Activated T-cell treated with anti-CD3 and anti-CD28 coated beads for 4 hours (primary cell): ENCODE results near the gene IL17B.

Experiments
- DNase-seq: peaks from one replicate; pipeline ENCODE4 v3.0.0-alpha.2; 2020

IL17B gene

DNA sequence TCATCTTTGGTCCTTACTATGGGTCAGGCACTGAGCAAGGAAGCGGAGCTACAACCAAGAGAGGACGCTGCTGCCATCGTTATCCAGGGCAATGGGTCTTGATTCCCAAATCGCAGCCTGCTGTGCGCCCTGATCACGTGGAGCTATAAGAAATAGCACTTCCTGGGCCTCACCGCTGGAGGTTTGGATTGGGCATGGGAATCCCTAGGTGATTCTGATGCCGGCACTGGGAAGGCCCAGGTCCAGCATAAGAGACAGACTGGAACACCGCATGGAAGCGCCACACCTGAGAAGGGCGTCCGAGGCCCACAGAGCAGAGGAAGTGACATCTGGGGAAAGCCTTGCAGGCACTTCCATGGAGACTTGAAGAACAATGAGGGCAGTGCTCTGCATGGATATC lies 3.0 kb downstream of the IL17B start:
- DNase-seq, result no peak

DNA sequence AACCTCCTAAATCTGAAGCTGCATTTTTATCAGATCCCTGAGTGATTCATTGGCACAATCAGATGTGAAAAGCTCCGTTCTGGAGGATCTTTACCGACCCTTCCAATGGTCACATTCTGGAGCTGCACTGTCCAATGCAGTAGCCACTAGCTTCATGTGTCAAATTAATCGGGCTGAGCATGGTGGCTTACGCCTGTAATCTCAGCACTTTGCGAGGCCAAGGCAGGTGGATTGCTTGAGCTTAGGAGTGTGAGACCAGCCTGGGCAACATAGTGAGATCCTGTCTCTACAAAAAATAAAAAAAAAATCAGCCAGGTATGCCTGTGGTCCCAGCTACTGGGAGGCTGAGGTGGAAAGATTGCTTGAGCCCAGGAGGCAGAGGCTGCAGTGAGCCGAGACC lies 3.7 kb downstream of the IL17B start:
- no peak for DNase-seq

DNA sequence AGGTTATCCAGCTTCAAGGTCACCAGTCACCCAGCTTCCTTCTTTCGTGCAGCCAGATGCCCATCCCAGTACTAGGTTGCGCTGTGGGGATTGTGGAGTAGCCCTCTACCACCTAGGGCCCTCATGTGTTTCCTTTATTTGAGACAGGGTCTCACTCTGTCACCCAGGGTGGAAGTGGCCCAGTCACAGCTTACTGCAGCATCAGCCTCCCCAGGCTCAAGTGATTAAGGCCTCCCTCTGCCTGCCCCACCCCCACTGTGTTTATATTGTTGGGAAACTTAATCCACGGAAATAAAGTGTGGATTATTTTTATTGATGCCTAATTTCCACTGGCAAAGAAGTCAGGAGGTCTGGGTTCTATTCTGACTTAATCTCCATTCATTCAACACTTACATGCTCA lies 4.3 kb downstream of the IL17B start:
- DNase-seq, result no peak

DNA sequence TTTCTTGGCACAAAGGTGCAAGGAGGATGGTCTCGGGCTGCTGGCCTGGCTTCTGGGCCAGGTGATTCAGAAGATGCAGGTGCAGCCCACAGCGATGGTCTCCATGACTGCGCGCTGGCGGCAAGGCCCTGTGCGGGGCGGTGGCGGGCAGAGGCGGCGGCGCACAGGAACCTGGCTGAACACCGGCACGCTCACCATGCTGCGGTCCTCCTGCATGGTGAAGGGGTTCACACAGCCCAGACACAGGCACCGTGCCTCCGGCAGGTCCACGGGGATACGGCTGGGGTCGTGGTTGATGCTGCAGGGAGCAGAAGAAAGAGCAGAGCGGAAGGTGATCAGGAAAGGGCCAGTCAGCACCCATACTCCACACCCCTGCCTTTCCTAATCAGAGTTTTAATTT lies 4.8 kb downstream of the IL17B start:
- no peak for DNase-seq

DNA sequence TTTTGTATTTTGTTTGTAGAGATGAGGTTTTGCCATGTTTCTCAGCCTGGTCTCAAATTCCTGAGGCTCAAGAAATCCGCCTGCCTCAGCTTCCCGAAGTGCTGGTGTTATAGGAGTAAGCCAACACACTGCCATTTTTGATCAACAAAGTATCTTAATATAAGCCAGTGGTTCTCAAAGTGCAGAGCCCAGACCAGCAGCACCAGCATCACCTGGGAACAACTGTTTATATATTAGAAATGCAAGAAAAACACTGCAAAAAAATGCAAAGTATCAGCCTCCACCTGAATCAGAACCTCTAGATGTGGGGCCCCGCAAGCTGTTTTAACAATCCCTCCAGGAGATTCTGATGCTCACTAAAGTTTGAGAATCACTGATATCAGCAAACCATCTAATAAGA lies 6.2 kb downstream of the IL17B start:
- no peak for DNase-seq

DNA sequence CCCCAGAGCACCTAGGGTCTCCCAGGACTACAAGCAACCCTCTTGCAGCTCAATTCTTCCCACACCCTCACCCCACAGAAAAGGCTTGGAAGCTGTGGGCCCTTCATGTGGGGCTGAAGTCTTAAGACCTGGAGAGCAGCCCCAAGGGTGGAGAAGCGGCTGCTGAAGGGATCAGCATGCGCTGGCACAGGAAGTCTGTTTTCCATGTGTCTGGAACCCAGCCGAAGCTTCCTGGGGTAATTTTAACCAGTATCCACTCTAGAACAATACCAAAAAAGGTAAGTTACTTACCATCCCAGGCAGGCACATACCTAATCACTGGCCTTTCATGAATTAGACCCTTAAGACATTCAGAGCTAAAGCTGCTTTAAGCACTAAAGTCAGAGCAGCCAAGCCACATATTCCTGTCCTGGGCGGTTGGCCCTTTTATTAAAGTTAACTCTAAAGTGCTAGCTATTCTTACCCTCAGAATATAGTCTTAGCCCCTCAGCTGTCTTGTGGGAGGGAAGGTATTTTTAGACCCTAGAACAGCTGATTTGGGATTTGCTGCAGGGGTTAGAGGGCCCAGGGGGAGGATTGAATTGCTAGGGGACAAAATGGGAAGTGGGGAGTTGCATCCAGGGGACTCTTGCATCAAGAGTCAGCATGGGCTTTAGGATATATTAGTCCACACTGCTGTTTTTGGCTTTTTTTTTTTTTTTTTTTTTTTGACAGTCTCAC lies 6.9 kb downstream of the IL17B start:
- no peak for DNase-seq

DNA sequence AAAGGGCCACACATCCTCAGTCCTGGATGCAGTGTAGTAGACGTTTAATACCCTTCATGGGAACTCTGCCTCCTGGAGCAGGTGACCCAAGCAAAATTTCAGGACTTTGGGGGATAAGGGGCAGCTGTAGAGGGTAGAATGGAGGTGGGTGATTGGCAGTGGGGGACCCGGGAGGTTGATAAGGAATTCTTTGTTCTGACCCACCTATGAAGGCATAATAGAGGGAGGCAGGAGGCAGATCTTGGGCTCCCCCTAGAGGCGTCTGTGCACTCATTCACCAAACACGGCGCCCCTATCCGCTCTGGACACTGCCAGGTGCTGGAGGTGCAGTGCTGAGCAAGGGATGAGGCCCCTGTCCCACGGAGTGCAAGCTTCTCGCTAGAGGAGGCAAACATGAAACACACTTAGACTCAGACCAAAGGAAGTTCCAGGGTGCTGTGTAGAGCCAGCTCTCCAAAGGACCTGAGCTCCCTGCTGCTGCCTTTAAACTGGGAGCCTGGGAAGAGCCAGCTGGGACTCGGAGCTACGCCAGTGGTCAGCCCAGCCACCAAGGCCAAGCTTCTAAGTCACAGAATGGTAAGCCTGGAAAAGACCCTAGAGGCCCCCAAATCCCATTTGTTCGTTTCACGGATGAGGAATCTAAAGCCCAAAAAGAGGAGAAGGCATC lies 7.7 kb downstream of the IL17B start:
- peak; percentile 63 for DNase-seq

DNA sequence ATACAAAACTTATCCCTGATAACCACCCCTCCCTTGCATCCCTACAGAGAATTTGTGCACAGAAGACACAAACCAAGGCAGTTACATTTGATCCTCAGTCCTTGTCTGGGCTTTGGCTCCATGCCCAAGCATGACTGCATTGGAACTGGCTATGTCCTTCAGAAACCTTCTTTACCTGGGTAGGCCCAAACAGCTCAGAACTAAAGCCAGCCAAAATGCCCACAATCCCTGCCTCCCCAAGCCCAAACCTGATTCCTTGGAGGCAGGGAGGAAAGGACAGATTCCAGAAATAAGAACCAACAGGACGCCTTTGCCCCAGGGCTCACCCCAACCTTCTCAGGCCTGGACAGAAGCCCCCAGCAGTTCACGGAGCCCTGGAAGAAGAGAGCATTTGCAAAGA lies 8.2 kb downstream of the IL17B start:
- no peak for DNase-seq

DNA sequence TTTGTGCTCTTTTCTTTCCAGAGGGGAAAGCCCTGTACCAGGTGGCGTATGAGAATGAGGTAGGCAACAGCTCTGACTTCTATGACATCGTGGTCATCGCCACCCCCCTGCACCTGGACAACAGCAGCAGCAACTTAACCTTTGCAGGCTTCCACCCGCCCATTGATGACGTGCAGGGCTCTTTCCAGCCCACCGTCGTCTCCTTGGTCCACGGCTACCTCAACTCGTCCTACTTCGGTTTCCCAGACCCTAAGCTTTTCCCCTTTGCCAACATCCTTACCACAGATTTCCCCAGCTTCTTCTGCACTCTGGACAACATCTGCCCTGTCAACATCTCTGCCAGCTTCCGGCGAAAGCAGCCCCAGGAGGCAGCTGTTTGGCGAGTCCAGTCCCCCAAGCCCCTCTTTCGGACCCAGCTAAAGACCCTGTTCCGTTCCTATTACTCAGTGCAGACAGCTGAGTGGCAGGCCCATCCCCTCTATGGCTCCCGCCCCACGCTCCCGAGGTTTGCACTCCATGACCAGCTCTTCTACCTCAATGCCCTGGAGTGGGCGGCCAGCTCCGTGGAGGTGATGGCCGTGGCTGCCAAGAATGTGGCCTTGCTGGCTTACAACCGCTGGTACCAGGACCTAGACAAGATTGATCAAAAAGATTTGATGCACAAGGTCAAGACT lies 11.0 kb downstream of the IL17B start:
- DNase-seq, result no peak

DNA sequence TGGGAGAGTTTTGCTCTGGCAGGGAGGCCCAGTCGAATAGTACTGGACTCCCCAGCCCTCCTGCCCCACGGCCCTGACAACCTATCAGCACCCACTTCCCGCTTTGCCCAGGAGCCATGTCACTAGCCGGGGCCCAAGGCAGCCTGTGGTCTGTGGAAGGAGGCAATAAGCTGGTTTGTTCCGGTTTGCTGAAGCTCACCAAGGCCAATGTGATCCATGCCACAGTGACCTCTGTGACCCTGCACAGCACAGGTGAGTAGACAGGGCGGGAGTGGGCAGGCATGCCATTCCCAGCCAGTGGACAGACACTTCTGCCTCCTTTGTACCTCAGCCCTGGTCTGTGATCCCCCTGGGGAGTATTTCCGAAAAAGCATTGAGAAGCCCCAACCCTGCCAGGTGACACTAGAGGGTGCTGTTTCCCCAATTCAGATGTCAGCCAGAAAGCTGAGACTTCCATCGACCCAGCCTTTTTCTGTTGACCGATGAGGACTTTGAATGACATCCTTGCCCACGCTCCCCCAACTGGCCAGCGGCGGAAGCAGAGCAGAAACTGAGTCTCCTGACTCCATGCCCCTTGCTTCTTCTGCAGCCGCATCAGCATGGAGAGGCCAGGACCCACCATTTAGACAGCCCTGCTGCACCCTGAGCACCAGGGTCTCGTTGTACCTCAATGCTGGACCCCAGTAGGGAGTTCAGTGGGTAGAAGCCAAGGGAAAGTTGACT lies 11.7 kb downstream of the IL17B start:
- DNase-seq, result peak; percentile 48

DNA sequence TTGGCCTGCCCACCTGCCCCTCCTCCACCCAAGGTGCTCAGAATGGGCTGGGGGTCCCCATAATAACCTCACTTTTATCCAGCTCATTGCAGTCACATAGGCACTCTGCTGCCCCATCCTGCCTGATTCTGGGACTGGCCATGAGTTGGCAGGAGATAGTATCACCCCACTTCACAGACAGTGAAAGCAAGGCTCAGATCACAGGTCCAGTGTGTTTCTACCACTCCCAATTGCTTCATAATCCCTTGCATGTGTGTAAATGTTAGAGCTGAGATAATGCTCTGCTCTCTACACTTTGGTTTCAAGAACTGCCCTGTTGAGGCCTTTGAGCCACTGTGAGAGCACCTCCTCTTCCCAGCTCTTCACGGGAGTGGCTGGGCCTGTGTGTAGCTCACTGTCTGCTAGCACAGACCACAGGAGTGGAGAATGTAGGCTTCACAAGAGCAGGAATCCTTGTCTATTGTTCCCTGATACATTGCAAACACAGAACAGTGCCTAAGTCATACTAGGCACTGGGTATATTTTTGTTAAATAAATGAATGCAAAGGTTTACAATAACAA lies 12.8 kb downstream of the IL17B start:
- no peak for DNase-seq

DNA sequence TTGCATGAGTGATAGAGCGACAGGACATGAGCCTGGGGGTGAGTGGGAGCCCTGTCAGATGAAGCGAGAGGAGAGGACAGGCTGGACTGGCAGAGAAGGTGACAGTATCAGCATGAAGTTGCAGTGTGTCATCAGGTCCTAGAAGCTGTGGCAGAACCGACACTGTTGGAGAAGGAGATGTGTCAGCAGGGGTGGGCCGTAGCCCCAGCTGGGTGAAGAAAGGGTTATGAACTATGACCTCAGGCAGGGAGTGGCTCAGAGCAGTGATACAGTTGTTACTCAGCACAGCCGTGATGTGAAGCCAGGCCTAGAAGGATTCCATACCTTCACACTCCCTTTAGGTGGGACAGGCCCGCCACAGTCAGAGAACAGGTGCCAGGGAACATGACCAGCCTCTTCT lies 13.7 kb downstream of the IL17B start:
- no peak for DNase-seq

DNA sequence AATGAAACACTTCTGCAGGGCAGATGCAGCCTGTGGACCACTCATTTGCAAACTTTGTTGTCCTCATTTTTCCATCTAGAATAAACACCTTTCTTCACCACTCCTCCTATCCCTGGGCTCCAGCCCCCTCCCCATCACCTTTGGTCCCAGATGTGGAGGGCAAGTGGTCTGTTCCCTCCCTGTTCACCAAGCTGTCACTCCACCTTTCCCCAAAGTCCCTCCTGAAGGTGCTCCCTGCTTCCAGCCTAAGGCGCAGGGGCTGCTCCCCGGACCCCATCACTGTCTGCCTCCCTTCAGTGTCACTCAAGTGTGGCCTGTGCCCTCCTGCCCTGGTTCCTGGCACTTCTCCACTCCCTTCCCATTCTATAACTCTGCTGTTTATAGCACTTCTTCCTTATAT lies 14.4 kb downstream of the IL17B start:
- DNase-seq, result no peak

DNA sequence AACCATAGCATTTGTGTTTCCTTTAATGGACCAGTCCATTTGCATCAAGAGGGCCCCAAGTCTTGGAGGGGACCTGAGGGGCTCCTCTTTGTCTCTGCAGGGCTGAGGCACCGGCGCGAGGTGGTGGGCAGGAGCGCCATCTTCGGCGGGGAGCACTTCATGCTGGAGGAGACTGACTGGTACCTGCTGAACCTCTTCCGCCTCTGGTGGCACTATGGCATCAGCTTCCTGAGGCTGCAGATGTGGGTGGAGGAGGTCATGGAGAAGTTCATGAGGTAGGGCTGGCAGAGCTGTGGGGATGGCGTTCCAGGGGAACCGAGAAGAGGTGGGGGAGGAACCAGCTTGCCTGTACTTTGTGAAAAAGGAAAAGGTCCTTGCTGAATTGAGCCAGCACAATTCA lies 15.2 kb downstream of the IL17B start:
- no peak for DNase-seq

DNA sequence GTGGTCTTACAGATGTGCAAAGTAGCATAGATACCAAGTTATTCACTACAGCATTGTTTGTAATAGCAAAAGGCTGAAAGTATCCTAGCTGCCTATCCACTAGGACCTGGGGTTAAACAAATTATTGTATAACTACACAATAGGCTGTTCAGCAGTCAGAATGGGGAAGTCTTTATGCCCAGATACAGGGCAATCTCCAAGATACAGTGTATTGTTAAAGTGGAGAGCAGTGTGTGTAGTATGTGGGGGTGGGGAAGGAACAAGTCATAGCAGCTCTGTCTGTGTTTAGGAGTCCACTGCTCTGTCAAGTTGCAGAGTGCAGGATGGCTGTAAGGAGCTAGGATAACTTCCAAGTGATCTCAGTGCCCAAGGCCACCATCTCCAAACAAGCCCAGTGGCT lies 15.7 kb downstream of the IL17B start:
- DNase-seq, result no peak

DNA sequence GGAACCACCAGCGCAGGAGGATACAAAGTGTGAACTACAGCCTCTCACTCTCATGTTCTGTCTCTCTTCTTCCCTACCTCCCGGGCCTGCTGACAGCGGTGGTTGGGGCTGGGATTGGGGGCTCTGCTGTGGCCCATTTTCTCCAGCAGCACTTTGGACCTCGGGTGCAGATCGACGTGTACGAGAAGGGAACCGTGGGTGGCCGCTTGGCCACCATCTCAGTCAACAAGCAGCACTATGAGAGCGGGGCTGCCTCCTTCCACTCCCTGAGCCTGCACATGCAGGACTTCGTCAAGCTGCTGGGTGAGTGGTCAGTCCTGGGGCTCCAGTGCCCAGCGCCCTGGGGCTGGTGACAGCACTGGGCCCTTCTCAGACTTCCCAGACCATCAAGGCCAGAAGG lies 16.6 kb downstream of the IL17B start:
- DNase-seq, result no peak

DNA sequence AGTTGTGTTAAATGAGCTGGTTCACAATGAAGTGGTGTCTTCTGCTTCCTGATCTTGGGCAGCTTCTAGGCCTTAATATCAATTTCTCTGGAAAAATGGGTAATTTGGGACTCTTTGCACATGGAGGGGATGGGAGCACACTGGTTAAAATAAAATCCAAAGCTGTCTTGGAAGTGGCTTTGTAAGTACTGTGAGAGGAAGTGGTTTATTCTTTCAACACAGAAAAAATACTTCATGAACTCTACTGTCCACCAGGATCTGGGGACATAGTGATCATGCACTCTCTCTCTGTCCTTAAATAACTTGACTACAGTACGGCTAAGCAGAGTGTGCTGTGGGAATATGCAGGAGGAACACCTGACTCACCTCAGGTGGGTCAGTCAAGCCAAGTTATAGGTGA lies 18.8 kb downstream of the IL17B start:
- DNase-seq, result no peak

DNA sequence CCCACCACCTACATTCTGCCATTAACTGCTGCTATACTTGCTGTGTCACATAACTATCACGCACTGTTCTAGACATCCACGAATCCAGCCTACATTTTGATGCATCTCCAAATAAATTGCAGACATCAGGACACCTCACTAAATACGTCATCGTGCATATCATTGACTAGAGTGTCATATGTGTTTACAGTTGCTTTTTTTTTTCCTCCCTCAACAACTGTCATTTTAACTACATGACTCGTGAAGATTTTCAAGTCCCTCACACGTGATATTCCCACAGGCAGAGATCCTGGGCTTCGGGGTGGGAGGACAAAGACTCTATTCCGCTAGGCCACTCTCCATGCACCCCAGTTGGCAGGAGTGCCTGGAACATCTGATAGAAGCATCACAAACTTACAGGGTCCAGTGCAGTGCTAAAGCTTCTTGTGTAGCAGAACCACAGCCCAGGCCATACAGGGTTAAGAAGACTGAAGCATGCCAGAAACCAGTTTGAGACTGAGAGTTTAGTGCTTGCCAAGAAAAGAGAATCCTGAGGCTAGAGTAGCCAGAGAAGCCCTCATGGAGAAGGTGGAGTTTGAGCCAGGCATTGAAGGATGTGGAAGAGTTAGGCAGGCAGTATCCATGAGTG lies 20.1 kb downstream of the IL17B start:
- DNase-seq, result no peak

DNA sequence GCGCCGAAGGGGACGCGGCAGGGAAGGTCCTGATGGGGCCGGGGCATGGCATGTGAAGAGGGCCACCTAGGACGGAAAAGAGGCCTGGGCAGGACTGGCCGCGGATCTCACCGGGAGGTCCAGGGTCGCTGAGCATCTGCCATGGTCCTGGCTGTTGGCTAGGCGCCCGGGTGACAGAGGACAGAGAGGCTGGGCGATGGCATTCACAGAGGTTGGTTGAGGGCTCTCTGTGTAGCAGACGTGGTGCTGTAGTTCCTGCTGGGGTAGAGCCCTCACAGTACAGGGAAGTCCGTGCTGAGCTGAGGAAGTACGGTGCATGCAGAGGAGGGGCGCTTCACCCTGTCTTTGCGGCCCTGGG lies 20.8 kb downstream of the IL17B start:
- no peak for DNase-seq

DNA sequence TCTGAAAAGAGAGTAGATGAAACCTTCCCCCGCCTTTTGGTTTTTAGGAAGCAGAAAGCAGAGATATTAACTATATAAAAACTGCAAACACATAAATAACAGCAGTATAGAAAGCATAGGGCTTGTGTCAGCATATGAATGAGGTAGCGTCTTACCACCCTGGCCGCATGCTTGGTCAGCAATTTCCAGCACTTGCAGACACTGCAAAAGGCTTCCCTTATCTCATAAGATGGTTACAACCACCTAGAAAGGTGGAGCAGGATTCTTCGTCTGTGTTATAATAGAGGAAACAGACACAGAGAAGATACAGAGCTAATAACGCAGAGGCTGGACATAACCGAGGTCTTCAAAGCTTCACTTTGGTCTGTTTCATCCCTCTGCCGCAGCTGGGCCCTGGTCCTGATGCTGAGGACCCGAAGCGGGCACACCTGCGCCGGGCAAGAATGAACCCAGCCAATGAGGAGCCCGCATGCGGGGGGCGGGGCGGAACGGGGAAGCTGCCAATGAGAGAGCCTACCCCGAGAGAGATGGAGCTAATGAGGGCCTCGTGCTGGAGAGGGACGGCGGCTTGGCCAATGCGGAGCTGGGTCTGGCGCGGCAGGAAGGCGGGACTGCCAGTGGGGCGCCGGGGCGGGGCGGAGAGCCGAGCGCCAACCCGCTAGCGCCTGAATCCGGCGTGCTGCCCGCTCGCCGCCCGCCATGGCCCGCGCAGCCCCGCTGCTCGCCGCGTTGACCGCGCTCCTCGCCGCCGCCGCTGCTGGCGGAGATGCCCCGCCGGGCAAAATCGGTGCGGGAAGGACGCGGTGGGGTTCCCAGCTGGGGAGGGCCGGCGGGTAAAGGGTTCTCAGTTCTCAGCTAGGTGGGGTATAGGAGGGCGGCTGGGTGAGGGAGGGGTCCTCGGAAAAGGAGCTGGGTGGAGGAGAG lies 21.5 kb downstream of the IL17B start, which contains the start of gene PCYOX1L:
Gene PCYOX1L, plus strand, starts transcription at position 677 of the 924 bp plus-strand sequence. Its CDS starts 23 bp downstream, at position 700.
- DNase-seq, result peak; percentile 97

DNA sequence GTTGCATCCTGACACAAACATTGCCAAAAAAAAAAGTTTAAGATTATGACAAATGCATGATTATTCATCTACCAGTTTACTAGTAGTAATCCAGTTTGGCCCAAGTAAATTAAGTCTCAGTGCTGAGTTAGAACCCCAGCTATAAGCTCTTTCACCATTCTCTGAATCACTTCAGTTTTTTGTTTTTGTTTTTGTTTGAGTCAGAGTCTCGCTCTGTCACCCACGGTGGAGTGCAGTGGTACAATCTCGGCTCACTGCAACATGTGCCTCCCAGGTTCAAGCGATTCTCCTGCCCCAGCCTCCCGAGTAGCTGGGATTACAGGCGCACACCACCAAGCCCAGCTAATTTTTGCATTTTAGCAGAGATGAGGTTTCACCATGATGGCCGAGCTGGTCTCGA lies 22.7 kb downstream of the IL17B start:
- no peak for DNase-seq

DNA sequence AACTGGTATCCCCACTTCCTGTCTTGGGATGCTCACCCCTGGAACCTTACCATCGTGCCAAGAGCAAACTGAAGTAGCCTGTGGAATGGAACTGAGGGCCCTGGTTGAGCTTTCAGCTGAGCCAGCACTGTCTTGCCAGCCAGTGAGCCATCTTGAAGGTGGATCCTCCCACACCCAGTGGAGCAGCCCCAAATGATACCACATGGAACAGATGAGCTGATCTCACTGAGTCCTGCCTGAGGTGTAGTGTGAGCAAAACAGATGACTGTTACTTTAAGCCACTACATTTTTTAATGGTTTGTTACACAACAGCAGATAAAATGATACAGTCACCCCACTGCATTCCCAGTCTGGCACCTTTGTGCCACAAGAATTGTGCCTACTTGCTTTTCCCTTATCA lies 23.4 kb downstream of the IL17B start:
- DNase-seq, result no peak
